ENCODE measurements around the gene CSRNP3. TPM values are rescaled to one million over a fixed set of nuclear protein-coding genes. Genes with fewer than 3 reads are reported as not detected.

CSRNP3 gene
- total RNA-seq, 1 donor from 2014 or later: 4.0 TPM

DNA sequence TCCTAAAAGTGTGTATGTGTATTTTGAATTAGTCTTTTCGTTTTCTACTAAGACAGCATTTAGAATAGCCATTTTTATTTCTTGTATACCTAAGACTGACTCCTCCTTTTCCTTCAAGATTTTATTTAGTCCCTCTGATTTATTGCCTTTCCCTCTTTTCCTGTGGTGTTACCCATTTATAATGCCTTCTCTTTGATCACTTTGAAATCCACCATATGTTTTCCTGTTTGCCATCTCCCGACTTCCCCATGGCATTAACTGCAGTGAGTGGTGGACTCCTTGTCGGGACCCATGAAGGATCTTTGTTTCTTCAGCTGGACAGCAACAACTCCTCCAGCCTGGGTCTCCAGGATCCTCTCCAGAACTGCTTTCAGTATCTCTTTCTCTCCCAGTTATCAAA is 160.7 kb downstream of the CSRNP3 start:
- no peak for TF ChIP-seq CTCF (IDR thresholded peaks at IDR 0.05; ENCODE audit: borderline replicate concordance)
- H3K4me3 ChIP-seq: no peak overlapping the region
- no peaks in the 10 kb centered on the region for H3K36me3 ChIP-seq
- DNase-seq: no peak
- H3K27ac ChIP-seq (replicated peaks): no peak overlapping the region
- H3K4me1 ChIP-seq: peaks cover 9% of the 10 kb centered on the region
- H3K27me3 ChIP-seq (ENCODE audit: low read depth): no peaks in the 10 kb centered on the region
- no peaks in the 10 kb centered on the region for H3K9me3 ChIP-seq (replicated peaks)
- intact Hi-C loops (cut with micrococcal nuclease): no loop called here

DNA sequence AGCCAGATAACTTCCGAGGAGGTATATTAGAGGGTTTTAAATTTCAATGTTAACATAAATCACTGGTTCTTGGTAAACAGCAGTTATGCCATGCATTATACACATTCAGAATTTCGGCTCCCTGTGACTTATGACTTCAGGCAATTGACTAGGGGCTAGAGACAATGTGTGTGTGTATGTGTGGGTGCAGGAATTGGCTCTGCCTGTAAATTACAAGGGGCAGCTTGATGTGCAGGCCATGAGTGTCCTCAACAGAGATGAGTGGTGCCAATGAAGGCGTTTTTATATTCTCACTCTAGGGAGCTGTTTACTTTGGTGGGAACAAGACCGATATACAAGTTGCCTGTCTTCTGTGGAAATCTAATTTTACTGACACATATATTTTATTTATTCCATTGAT is 161.6 kb downstream of the CSRNP3 start:
- no peaks in the 10 kb centered on the region for H3K27me3 ChIP-seq (ENCODE audit: low read depth)
- DNase-seq: no peak
- no peak for TF ChIP-seq CTCF (IDR thresholded peaks at IDR 0.05; ENCODE audit: borderline replicate concordance)
- no peak overlapping the region for H3K27ac ChIP-seq (replicated peaks)
- H3K9me3 ChIP-seq (replicated peaks): no peaks in the 10 kb centered on the region
- no peak overlapping the region for H3K4me3 ChIP-seq
- H3K4me1 ChIP-seq: peaks cover 9% of the 10 kb centered on the region
- intact Hi-C loops (cut with micrococcal nuclease): no loop called here
- no peaks in the 10 kb centered on the region for H3K36me3 ChIP-seq

DNA sequence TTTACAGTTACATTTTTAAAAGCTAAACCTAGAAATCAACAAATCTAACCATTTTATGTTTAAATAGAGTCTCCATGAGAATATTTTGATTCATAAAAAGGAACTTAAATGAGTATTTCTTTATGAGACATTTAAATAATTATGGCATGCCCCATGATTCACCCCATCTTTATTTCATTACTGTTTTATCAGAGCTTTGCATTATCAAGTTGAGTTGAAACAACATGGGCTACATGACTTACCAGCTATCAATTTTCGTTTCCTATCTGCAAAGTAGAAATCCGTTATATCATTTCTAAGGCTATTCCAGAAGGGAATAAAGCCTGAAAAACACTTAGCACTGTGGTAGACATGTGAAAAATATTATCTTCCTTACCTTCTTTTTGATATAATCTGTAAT is 163.1 kb downstream of the CSRNP3 start:
- intact Hi-C loops (cut with micrococcal nuclease): no loop called here

DNA sequence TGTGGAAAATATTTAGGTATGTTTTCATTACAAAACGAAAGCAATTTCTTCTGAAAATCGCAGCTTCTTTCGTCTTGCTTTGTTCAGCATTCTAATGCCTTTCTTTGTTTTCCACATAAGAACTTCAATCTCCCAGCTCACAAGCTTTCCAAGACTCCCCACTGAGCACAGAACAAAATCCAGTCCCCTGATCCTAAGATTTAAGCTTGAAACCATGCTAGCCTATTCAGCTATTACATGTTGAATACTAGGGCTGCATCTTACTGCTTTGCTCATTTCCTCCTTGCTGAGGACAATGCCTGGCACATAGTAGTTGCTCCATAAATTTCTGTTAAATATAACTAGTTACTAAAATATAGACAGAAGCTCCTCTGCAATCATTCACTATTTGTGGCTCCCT is 163.9 kb downstream of the CSRNP3 start:
- intact Hi-C loops (cut with micrococcal nuclease): no loop called here
- no peaks in the 10 kb centered on the region for H3K36me3 ChIP-seq

More for the DNA sequence above, 163.1 kb downstream of the CSRNP3 start:
- no peaks in the 10 kb centered on the region for H3K36me3 ChIP-seq
- no peak for DNase-seq
- H3K4me3 ChIP-seq: no peak overlapping the region
- no peaks in the 10 kb centered on the region for H3K9me3 ChIP-seq (replicated peaks)
- no peak overlapping the region for H3K27ac ChIP-seq (replicated peaks)
- H3K27me3 ChIP-seq (ENCODE audit: low read depth): no peaks in the 10 kb centered on the region
- peaks cover 9% of the 10 kb centered on the region for H3K4me1 ChIP-seq
- TF ChIP-seq CTCF (IDR thresholded peaks at IDR 0.05; ENCODE audit: borderline replicate concordance): no peak

DNA sequence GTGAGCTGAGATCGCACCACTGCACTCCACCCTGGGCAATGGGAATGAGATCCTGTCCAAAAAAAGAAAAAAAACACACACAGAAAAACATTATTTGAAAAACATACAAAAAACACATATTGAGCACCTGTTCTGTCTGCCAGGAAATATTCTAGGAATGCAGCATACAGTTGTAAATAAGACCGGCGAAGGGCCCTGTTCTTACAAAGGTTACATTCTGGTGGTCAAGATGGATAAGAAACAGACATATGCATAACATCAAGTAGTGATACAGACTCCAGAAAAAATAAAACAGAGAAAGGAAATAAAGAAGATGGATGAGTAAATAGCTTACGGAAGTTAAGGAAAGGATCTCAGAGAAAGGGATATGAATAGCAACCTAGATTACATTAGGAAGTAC is 164.8 kb downstream of the CSRNP3 start:
- Histone ChIP-seq H3K36me3 (no peaks in the 10 kb centered on the region), H3K9me3 (replicated peaks) (no peaks in the 10 kb centered on the region), H3K27ac (replicated peaks) (no peak overlapping the region), H3K4me3 (no peak overlapping the region), H3K4me1 (peaks cover 9% of the 10 kb centered on the region), H3K27me3 (ENCODE audit: low read depth) (no peaks in the 10 kb centered on the region)
- intact Hi-C loops (cut with micrococcal nuclease): no loop called here
- TF ChIP-seq CTCF (IDR thresholded peaks at IDR 0.05; ENCODE audit: borderline replicate concordance): no peak
- DNase-seq: no peak

More for the DNA sequence above, 163.9 kb downstream of the CSRNP3 start:
- no peak for DNase-seq
- H3K27me3 ChIP-seq (ENCODE audit: low read depth): no peaks in the 10 kb centered on the region
- TF ChIP-seq CTCF (IDR thresholded peaks at IDR 0.05; ENCODE audit: borderline replicate concordance): no peak
- no peaks in the 10 kb centered on the region for H3K9me3 ChIP-seq (replicated peaks)
- no peak overlapping the region for H3K4me3 ChIP-seq
- H3K4me1 ChIP-seq: peaks cover 9% of the 10 kb centered on the region
- no peak overlapping the region for H3K27ac ChIP-seq (replicated peaks)

GRCh38 chr2:165634855-165635254 is 165.4 kb downstream of the CSRNP3 start:
- Histone ChIP-seq H3K4me1 (peaks cover 9% of the 10 kb centered on the region), H3K4me3 (no peak overlapping the region), H3K36me3 (no peaks in the 10 kb centered on the region), H3K27me3 (ENCODE audit: low read depth) (no peaks in the 10 kb centered on the region), H3K27ac (replicated peaks) (no peak overlapping the region), H3K9me3 (replicated peaks) (no peaks in the 10 kb centered on the region)
- peak; percentile 40 for DNase-seq
- intact Hi-C loops (cut with micrococcal nuclease): no loop called here
- no peak for TF ChIP-seq CTCF (IDR thresholded peaks at IDR 0.05; ENCODE audit: borderline replicate concordance)
